GM18508 (cell line): ENCODE measurements around the gene COMMD4.
"Not testable (repeated sequence)": the region's sequence is repeated elsewhere in the genome, so short reads cannot be mapped to it uniquely, and the experiment has no call there.

ENCODE experiments used
- ATAC-seq: cut with Tn5 transposase; IDR thresholded peaks from one replicate; pipeline ENCODE4 v1.9.1; 2021; ENCODE audit warnings: moderate number of reproducible peaks; ENCODE audit not compliant: insufficient read depth, unreplicated experiment

The COMMD4 gene

GRCh38 chr15:75329571-75329970, 6.3 kb upstream of the COMMD4 start:
- ATAC-seq, result no peak

GRCh38 chr15:75332093-75332492, 3.8 kb upstream of the COMMD4 start:
- ATAC-seq, result not testable (repeated sequence)

- not testable (repeated sequence) for ATAC-seq
These were observed 2.0 kb upstream of the COMMD4 start for GRCh38 chr15:75333654-75334419.

GRCh38 chr15:75335313-75335704, 554 bp upstream of the COMMD4 start:
- ATAC-seq, result no peak

GRCh38 chr15:75338661-75339240, 2.9 kb downstream of the COMMD4 start:
- no peak for ATAC-seq

- ATAC-seq, result no peak
These were observed 3.8 kb downstream of the COMMD4 start for GRCh38 chr15:75339531-75340240.

- ATAC-seq, result no peak
These were observed 6.4 kb downstream of the COMMD4 start for GRCh38 chr15:75342221-75342620.

GRCh38 chr15:75343953-75344352, 8.1 kb downstream of the COMMD4 start:
- not testable (repeated sequence) for ATAC-seq

GRCh38 chr15:75346796-75347221, 10.9 kb downstream of the COMMD4 start, which contains the start of gene NEIL1:
NEIL1 (plus strand) TSS chr15:75347039; CDS start chr15:75348906, 1,867 bp downstream.
- no peak for ATAC-seq

- ATAC-seq, result no peak
These were observed 11.6 kb downstream of the COMMD4 start for GRCh38 chr15:75347222-75348033.

GRCh38 chr15:75348034-75348561, 12.2 kb downstream of the COMMD4 start:
- no peak for ATAC-seq

- ATAC-seq, result no peak
These were observed 12.9 kb downstream of the COMMD4 start for GRCh38 chr15:75348562-75349350.

GRCh38 chr15:75349351-75349669, 13.4 kb downstream of the COMMD4 start:
- ATAC-seq, result not testable (repeated sequence)

GRCh38 chr15:75349851-75350588, 14.2 kb downstream of the COMMD4 start:
- ATAC-seq, result no peak

- no peak for ATAC-seq
These were observed 14.9 kb downstream of the COMMD4 start for GRCh38 chr15:75350601-75351361.

- ATAC-seq, result no peak
These were observed 16.6 kb downstream of the COMMD4 start for GRCh38 chr15:75352186-75353080.

- ATAC-seq, result no peak
These were observed 17.7 kb downstream of the COMMD4 start for GRCh38 chr15:75353604-75354003.
